Astrocyte of the hippocampus (primary cell): ENCODE data around the gene PRDM16.

Experiments used
- DNase-seq: peaks from one replicate; pipeline ENCODE4 v3.0.0; 2011; ENCODE audit warnings: low read depth, low spot score

Gene PRDM16

DNA sequence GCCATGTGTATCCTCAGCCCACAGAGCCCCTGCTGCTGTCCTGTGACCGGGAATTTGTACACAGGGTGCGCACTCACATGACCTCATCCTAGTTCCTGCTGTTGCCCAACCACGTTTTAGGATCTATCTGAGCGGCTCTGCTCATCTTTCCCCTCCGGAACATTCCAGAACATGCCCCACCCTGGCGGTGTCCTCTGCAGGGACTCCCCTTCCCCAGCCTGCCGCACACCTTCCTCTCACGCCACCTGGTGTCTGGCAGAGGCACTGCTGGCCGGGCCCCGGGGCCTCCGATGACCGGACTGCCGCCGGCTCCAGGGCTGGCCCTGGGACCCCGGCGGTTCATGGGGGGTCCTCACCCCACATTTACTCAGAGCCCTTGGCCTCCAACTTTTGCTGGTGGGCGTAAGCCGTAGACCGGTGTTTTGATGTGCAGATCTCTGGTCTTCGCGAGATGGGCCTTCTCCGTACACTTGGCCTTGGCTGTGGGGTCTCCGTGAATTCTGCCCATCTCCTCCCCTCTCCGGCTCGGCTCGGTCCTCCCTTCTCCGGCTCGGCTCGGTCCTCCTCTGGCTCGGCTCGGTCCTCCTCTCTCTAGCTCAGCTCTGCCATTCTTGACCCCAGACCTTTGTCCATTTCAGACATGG is 414.9 kb downstream of the PRDM16 start:
- peak; percentile 57 for DNase-seq

DNA sequence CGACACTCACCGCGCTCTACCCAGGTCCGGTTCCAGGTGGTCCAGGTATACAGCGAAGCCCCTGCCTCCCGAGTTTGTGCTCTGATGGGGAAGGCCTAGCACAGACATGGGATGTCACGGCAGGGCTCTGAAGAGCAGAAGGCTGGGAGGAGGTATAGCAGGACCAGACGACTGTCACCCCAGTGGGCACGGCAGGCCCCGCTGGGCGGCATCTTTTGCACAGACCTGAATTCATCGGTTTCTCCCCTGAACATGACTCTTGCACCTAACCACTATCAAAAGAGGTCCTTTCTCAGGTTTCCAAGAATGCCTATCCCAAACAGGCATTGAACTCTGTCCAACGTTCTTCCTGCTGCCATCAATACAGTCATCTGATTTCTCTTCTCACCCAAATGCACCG is 416.0 kb downstream of the PRDM16 start:
- DNase-seq = no peak
